Fibroblast of lung (primary cell): ENCODE data around the gene CDKN1A. TPM values are rescaled to one million over a fixed set of nuclear protein-coding genes. Genes with fewer than 3 reads are reported as not detected.

Experiments used
- DNase-seq, 2 donors: peaks; one replicate each; pipeline versions ENCODE4 v3.0.0 to v3.0.0-alpha.2; 2010; ENCODE audit warnings: low read depth in 2 of 2
- H2AFZ ChIP-seq: 2 replicates; pipeline ENCODE4 v1.5.1; 2012; ENCODE audit warnings: low read length, control low read depth, inconsistent platforms
- H3K27ac ChIP-seq: 2 replicates; pipeline ENCODE4 v1.5.1; 2011; ENCODE audit warnings: low read length, control low read depth; ENCODE audit not compliant: insufficient read depth
- H3K27me3 ChIP-seq: 2 replicates; pipeline ENCODE4 v1.5.1; 2011; ENCODE audit warnings: mild to moderate bottlenecking, low read length; ENCODE audit not compliant: control insufficient read depth, insufficient read depth
- H3K36me3 ChIP-seq: 2 replicates; pipeline ENCODE4 v1.5.1; 2011; ENCODE audit warnings: low read length; ENCODE audit not compliant: control insufficient read depth, insufficient read depth
- H3K4me1 ChIP-seq: 2 replicates; pipeline ENCODE4 v1.5.1; 2011; ENCODE audit warnings: low read length; ENCODE audit not compliant: control insufficient read depth, insufficient read depth; ENCODE audit errors: extremely low read depth
- H3K4me2 ChIP-seq: 2 replicates; pipeline ENCODE4 v1.5.1; 2011; ENCODE audit warnings: low read length, control low read depth; ENCODE audit not compliant: insufficient read depth; ENCODE audit errors: extremely low read depth
- H3K4me3 ChIP-seq, 4 experiments: fragments of 200-600 bp in 1 of 4; sonication (generic) in 1 of 4; replicated peaks in 1 of 4; 2 replicates each; pipeline ENCODE4 v1.5.1; 2011 to 2016; ENCODE audit warnings: low read length in 4 of 4, low read depth in 3 of 4, mild to moderate bottlenecking in 3 of 4, control low read depth in 2 of 4, inconsistent platforms in 1 of 4, mixed read lengths in 1 of 4; ENCODE audit not compliant: insufficient read depth in 1 of 4; ENCODE audit errors: control extremely low read depth in 1 of 4
- H3K79me2 ChIP-seq: 2 replicates; pipeline ENCODE4 v1.5.1; 2012; ENCODE audit warnings: mild to moderate bottlenecking, low read length, inconsistent platforms; ENCODE audit not compliant: control insufficient read depth, insufficient read depth
- H3K9ac ChIP-seq: 2 replicates; pipeline ENCODE4 v1.5.1; 2011; ENCODE audit warnings: mild to moderate bottlenecking, low read length, control low read depth; ENCODE audit not compliant: insufficient read depth
- H3K9me3 ChIP-seq: 2 replicates; pipeline ENCODE4 v1.5.1; 2012; ENCODE audit warnings: low read depth, low read length; ENCODE audit not compliant: control insufficient read depth, insufficient read depth
- H4K20me1 ChIP-seq: 2 replicates; pipeline ENCODE4 v1.5.1; 2011; ENCODE audit warnings: low read length; ENCODE audit not compliant: control insufficient read depth, insufficient read depth; ENCODE audit errors: extremely low read depth
- CTCF ChIP-seq, 2 donors: IDR thresholded peaks in 1 of 2; conservative IDR thresholded peaks in 1 of 2; 1 replicate in 1 of 2; 2 replicates in 1 of 2; pipeline ENCODE4 v1.5.1; 2011 to 2012; ENCODE audit warnings: low read length in 2 of 2, control low read depth in 1 of 2, inconsistent platforms in 1 of 2, low read depth in 1 of 2, mild to moderate bottlenecking in 1 of 2
- EZH2 ChIP-seq: IDR thresholded peaks from 2 replicates; pipeline ENCODE4 v1.5.1; 2012; ENCODE audit warnings: low read length, control low read depth, mild to moderate bottlenecking; ENCODE audit errors: missing control alignments
- polyA plus RNA-seq, 2 donors: library from polyadenylated mRNA; depleted of rRNA in 1 of 2; stranded (reverse) in 1 of 2; unstranded in 1 of 2; fragments of >200 nt; gene quantifications; 2 replicates each; pipeline ENCODE4 v1.2.1, GENCODE V29; 2011 to 2012; ENCODE audit warnings: missing spikeins in 1 of 2
- total RNA-seq: library from RNA; depleted of rRNA; stranded (reverse); fragments of >200 nt; gene quantifications from 2 replicates; pipeline ENCODE4 v1.2.1, GENCODE V29; 2014

Gene CDKN1A
- total and polyA plus RNA-seq, 2 donors (not counting 1 experiment from before 2014, with no cell fraction given) = 166 to 900 TPM

- no peak for TF ChIP-seq EZH2
- TF ChIP-seq CTCF (conservative IDR thresholded peaks at IDR 0.05 in 1 of 2, IDR thresholded peaks at IDR 0.05 in 1 of 2; ENCODE audit: low read depth in 1 of 2, low read length in 2 of 2) = no peak
- Histone ChIP-seq H3K9me3 (no peaks in the 10 kb centered on the region), H3K79me2 (no peaks in the 10 kb centered on the region), H3K36me3 (no peaks in the 10 kb centered on the region), H3K4me1 (no peaks in the 10 kb centered on the region), H3K27ac (no peak overlapping the region), H3K4me2 (no peak overlapping the region), H3K27me3 (peaks cover 9% of the 10 kb centered on the region), H2AFZ (no peak overlapping the region), H3K9ac (no peak overlapping the region), H3K4me3 (no peak overlapping the region), H4K20me1 (no peaks in the 10 kb centered on the region)
- DNase-seq = no peak
These were observed 34.3 kb downstream of the CDKN1A start for GRCh38 chr6:36712816-36713215.

- Histone ChIP-seq H3K79me2 (no peaks in the 10 kb centered on the region), H3K4me3 (no peak overlapping the region), H4K20me1 (no peaks in the 10 kb centered on the region), H3K4me2 (no peak overlapping the region), H3K4me1 (no peaks in the 10 kb centered on the region), H2AFZ (no peak overlapping the region), H3K27me3 (peaks cover 9% of the 10 kb centered on the region), H3K9ac (no peak overlapping the region), H3K36me3 (no peaks in the 10 kb centered on the region), H3K27ac (no peak overlapping the region), H3K9me3 (no peaks in the 10 kb centered on the region)
- TF ChIP-seq EZH2 (no peak), CTCF (conservative IDR thresholded peaks at IDR 0.05 in 1 of 2, IDR thresholded peaks at IDR 0.05 in 1 of 2; ENCODE audit: low read depth in 1 of 2, low read length in 2 of 2) (no peak)
- DNase-seq = no peak
These were observed 35.3 kb downstream of the CDKN1A start for GRCh38 chr6:36713846-36714245.

GRCh38 chr6:36714511-36714910 lies 36.0 kb downstream of the CDKN1A start:
- Histone ChIP-seq H2AFZ (no peak overlapping the region), H3K9ac (no peak overlapping the region), H3K27ac (no peak overlapping the region), H3K4me3 (no peak overlapping the region), H3K4me2 (no peak overlapping the region), H4K20me1 (no peaks in the 10 kb centered on the region), H3K9me3 (no peaks in the 10 kb centered on the region), H3K36me3 (no peaks in the 10 kb centered on the region), H3K79me2 (no peaks in the 10 kb centered on the region), H3K4me1 (no peaks in the 10 kb centered on the region), H3K27me3 (peaks cover 9% of the 10 kb centered on the region)
- DNase-seq = no peak
- TF ChIP-seq EZH2 (no peak), CTCF (conservative IDR thresholded peaks at IDR 0.05 in 1 of 2, IDR thresholded peaks at IDR 0.05 in 1 of 2; ENCODE audit: low read depth in 1 of 2, low read length in 2 of 2) (no peak)
